Osteocyte (in vitro differentiated cells): ENCODE measurements around the gene LARP4B. TPM values are rescaled to one million over a fixed set of nuclear protein-coding genes. Genes with fewer than 3 reads are reported as not detected.

Experiments used
- DNase-seq: peaks from one replicate; pipeline ENCODE4 v3.0.0; 2021; ENCODE audit warnings: mixed read lengths; ENCODE audit not compliant: unreplicated experiment; ENCODE audit errors: extremely low spot score
- H3K27ac Mint-ChIP-seq: one replicate; pipeline ENCODE4 v1.8.0; 2021; ENCODE audit warnings: mild to moderate bottlenecking, mixed read lengths; ENCODE audit not compliant: unreplicated experiment
- H3K27me3 Mint-ChIP-seq: one replicate; pipeline ENCODE4 v1.8.0; 2021; ENCODE audit warnings: mixed read lengths; ENCODE audit not compliant: unreplicated experiment
- H3K36me3 Mint-ChIP-seq: one replicate; pipeline ENCODE4 v1.8.0; 2021; ENCODE audit warnings: mixed read lengths; ENCODE audit not compliant: unreplicated experiment
- H3K4me1 Mint-ChIP-seq: one replicate; pipeline ENCODE4 v1.8.0; 2021; ENCODE audit warnings: mixed read lengths; ENCODE audit not compliant: unreplicated experiment
- H3K4me3 Mint-ChIP-seq: one replicate; pipeline ENCODE4 v1.8.0; 2021; ENCODE audit warnings: mild to moderate bottlenecking, moderate library complexity, mixed read lengths; ENCODE audit not compliant: unreplicated experiment
- H3K9me3 Mint-ChIP-seq: one replicate; pipeline ENCODE4 v1.8.0; 2021; ENCODE audit warnings: mixed read lengths; ENCODE audit not compliant: unreplicated experiment
- total RNA-seq: library from RNA; stranded (reverse); gene quantifications from 2 replicates; pipeline ENCODE4 v1.2.1, GENCODE V29; 2021
- TF ChIP-seq, protein P1 (sequence below): fragments of 200-600 bp; sonication (generic); IDR thresholded peaks from 2 replicates; pipeline ENCODE4 v1.5.0; 2021; ENCODE audit warnings: antibody characterized with exemption, mild to moderate bottlenecking, moderate library complexity

The LARP4B gene
- total RNA-seq, 1 donor from 2014 or later = 79.6 TPM

DNA sequence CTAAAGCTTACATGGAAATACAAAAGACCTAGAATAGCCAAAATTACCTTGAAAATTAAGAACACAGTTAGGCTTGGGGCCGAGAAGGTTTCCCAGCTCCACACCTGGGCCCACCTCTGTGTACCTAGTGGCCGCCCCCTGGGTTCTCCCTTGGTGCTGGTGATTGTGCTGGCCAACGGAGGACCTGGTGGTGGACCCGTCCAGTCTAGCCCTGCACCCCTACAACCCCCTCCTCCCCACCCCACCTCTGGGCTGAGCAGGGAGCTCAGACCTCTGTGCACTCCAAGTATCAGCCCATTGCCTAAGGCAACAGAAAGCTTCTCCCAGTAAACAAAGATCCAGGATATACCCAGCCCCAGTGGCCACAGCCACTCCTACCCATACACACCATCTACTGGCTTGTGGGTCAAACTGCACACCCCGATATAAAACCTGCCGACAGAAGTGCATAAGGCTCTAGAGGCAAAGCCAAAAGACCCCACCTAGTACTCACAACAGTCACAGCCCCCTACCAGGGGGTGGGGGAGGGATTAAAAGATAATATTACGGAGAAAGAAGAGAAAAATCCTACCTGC, 137.0 kb downstream of the LARP4B start:
- Mint-ChIP-seq H3K9me3 (peaks cover 16% of the 10 kb centered on the region), H3K27me3 (no peaks in the 10 kb centered on the region), H3K4me1 (peaks cover 2% of the 10 kb centered on the region), H3K4me3 (no peak overlapping the region), H3K27ac (no peak overlapping the region), H3K36me3 (peaks cover 18% of the 10 kb centered on the region)
- no peak for DNase-seq
- TF ChIP-seq, protein P1, sequence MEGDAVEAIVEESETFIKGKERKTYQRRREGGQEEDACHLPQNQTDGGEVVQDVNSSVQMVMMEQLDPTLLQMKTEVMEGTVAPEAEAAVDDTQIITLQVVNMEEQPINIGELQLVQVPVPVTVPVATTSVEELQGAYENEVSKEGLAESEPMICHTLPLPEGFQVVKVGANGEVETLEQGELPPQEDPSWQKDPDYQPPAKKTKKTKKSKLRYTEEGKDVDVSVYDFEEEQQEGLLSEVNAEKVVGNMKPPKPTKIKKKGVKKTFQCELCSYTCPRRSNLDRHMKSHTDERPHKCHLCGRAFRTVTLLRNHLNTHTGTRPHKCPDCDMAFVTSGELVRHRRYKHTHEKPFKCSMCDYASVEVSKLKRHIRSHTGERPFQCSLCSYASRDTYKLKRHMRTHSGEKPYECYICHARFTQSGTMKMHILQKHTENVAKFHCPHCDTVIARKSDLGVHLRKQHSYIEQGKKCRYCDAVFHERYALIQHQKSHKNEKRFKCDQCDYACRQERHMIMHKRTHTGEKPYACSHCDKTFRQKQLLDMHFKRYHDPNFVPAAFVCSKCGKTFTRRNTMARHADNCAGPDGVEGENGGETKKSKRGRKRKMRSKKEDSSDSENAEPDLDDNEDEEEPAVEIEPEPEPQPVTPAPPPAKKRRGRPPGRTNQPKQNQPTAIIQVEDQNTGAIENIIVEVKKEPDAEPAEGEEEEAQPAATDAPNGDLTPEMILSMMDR = peak; percentile 41

DNA sequence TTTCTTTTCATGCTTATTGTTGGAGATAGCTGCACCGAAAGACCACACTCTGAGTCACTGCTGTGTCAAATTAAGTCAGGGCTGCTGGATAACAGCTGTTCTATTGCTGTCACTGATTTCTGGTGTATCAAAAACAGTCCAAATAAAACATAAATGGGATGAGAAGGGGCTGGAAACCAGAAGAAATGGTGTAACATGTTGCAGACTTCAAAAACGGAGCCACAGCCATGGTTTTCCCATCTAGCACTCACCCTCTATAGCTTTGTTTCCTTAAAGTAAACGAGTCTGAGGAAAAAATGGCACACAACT, 138.8 kb downstream of the LARP4B start:
- H3K9me3 Mint-ChIP-seq = peaks cover 8% of the 10 kb centered on the region
- no peak overlapping the region for H3K4me3 Mint-ChIP-seq
- DNase-seq = no peak
- peaks cover 12% of the 10 kb centered on the region for H3K36me3 Mint-ChIP-seq
- TF ChIP-seq, protein P1 = no peak
- H3K27me3 Mint-ChIP-seq = no peaks in the 10 kb centered on the region
- H3K27ac Mint-ChIP-seq = no peak overlapping the region
- peaks cover 4% of the 10 kb centered on the region for H3K4me1 Mint-ChIP-seq

DNA sequence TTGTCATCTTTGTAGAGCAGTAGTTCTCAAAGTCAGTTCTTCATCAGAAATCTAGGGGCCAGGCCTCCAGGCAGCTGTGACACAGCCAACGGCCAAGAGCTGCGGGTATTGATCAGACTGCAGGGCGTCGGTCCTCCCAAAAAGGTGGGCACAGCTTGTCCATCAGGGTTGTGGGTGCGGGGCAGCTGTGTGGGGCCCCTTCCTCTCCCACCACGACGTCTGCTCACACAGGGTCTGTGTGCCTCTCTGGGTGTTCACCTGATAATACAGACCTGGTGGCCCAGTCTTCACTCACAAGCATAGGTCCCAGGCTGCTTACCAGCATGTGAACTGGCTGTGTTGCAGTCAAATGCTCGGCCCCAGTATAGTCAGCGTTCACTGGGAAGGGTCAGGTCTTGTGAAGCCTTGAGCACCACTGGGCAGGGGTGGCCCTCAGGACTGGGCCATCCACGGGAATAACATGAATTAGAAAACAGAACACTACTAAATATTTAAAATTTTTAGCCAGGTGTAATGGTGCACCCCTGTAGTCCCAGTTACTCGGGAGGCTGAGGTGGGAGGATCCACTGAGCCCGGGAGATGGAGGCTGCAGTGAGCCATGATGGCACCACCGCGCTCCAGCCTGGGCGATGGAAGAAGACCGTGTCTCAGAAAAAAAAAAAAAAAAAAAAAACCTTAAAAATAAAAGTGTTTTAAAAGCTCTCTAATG, 139.3 kb downstream of the LARP4B start:
- Mint-ChIP-seq H3K4me3 (no peak overlapping the region), H3K36me3 (peaks cover 8% of the 10 kb centered on the region), H3K27me3 (no peaks in the 10 kb centered on the region), H3K9me3 (peaks cover 8% of the 10 kb centered on the region), H3K27ac (no peak overlapping the region), H3K4me1 (peaks cover 6% of the 10 kb centered on the region)
- no peak for DNase-seq
- TF ChIP-seq, protein P1 = no peak

DNA sequence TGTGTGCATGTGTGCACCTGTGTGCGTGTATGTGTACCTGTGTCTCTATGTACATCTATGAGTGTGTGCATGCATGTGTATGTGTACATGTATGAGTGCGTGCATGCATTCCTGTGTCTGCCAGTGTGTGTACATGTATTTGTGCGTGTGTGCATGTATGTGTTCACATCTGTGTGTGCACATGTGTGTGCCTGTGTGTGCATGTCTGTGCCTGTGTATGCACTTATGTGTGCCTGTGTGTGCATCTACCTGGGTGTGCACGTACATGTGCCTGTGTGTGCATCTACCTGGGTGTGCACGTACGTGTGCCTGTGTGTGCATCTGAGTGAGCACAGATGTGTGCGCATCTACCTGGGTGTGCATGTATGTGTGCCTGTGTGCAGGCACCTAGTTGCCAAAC, 139.9 kb downstream of the LARP4B start:
- Mint-ChIP-seq H3K36me3 (peaks cover 8% of the 10 kb centered on the region), H3K27ac (no peak overlapping the region)

More for the DNA sequence above, 139.9 kb downstream of the LARP4B start:
- H3K27me3 Mint-ChIP-seq = no peaks in the 10 kb centered on the region
- H3K4me1 Mint-ChIP-seq = peaks cover 6% of the 10 kb centered on the region
- H3K4me3 Mint-ChIP-seq = no peak overlapping the region
- H3K9me3 Mint-ChIP-seq = peaks cover 6% of the 10 kb centered on the region
- DNase-seq = no peak
- TF ChIP-seq, protein P1 = no peak
